Neuronal stem cell (in vitro differentiated cells): Measurements from ENCODE around the gene CLIC1. TPM values are rescaled to one million over a fixed set of nuclear protein-coding genes. Genes with fewer than 3 reads are reported as not detected.

Experiments
- DNase-seq: peaks from one replicate; pipeline ENCODE4 v3.0.0-alpha.2; 2013; ENCODE audit warnings: low spot score
- H2AFZ ChIP-seq: one replicate; pipeline ENCODE4 v1.6.1; 2013; ENCODE audit warnings: mild to moderate bottlenecking, low read length, inconsistent platforms
- H2AK5ac ChIP-seq: 2 replicates; pipeline ENCODE4 v1.6.1; 2013; ENCODE audit warnings: low read depth, mild to moderate bottlenecking, inconsistent platforms, low read length, moderate library complexity, mixed read lengths
- H2BK120ac ChIP-seq: 2 replicates; pipeline ENCODE4 v1.6.1; 2013; ENCODE audit warnings: low read depth, mild to moderate bottlenecking, inconsistent platforms, low read length, moderate library complexity, mixed read lengths
- H2BK12ac ChIP-seq: one replicate; pipeline ENCODE4 v1.6.1; 2013; ENCODE audit warnings: low read length, inconsistent platforms
- H2BK15ac ChIP-seq: 2 replicates; pipeline ENCODE4 v1.6.1; 2013; ENCODE audit warnings: mild to moderate bottlenecking, low read length, inconsistent platforms, mixed read lengths
- H2BK5ac ChIP-seq: one replicate; pipeline ENCODE4 v1.6.1; 2013; ENCODE audit warnings: inconsistent platforms, mild to moderate bottlenecking, low read length, moderate library complexity
- H3K14ac ChIP-seq: one replicate; pipeline ENCODE4 v1.6.1; 2013; ENCODE audit warnings: low read length, inconsistent platforms
- H3K18ac ChIP-seq: 2 replicates; pipeline ENCODE4 v1.6.1; 2013; ENCODE audit warnings: low read length, inconsistent platforms
- H3K23ac ChIP-seq: 2 replicates; pipeline ENCODE4 v1.6.1; 2013; ENCODE audit warnings: low read depth, mild to moderate bottlenecking, mixed read lengths, low read length, inconsistent platforms; ENCODE audit not compliant: poor library complexity
- H3K27ac ChIP-seq: replicated peaks from 3 replicates; pipeline ENCODE4 v1.5.1; 2013; ENCODE audit warnings: low read length, inconsistent platforms
- H3K27me3 ChIP-seq, 3 experiments: 2 replicates each; pipeline ENCODE4 v1.6.1; 2013; ENCODE audit warnings: low read length in 3 of 3, mild to moderate bottlenecking in 2 of 3, inconsistent platforms in 1 of 3, low read depth in 1 of 3, mixed read lengths in 1 of 3, moderate library complexity in 1 of 3; ENCODE audit not compliant: control insufficient read depth in 3 of 3, insufficient read depth in 3 of 3
- H3K36me3 ChIP-seq, 2 donors: replicated peaks in 1 of 2; 2 replicates each; pipeline ENCODE4 v1.6.1; 2013; ENCODE audit warnings: low read length in 2 of 2; ENCODE audit not compliant: control insufficient read depth in 2 of 2, insufficient read depth in 2 of 2
- H3K4ac ChIP-seq: 2 replicates; pipeline ENCODE4 v1.6.1; 2013; ENCODE audit warnings: inconsistent platforms, mild to moderate bottlenecking, low read length, moderate library complexity
- H3K4me1 ChIP-seq, 2 donors: 1 replicate in 1 of 2; 2 replicates in 1 of 2; pipeline ENCODE4 v1.6.1; 2013; ENCODE audit warnings: low read length in 2 of 2, low read depth in 1 of 2; ENCODE audit not compliant: control insufficient read depth in 2 of 2, insufficient read depth in 1 of 2
- H3K4me2 ChIP-seq: one replicate; pipeline ENCODE4 v1.6.1; 2013; ENCODE audit warnings: mild to moderate bottlenecking, low read length, inconsistent platforms; ENCODE audit not compliant: insufficient read depth, poor library complexity, severe bottlenecking
- H3K4me3 ChIP-seq, 2 donors: 2 replicates each; pipeline ENCODE4 v1.5.1; 2013; ENCODE audit warnings: low read length in 2 of 2, mild to moderate bottlenecking in 2 of 2, inconsistent platforms in 1 of 2, moderate library complexity in 1 of 2
- H3K79me1 ChIP-seq: one replicate; pipeline ENCODE4 v1.6.1; 2013; ENCODE audit warnings: low read depth, mild to moderate bottlenecking, inconsistent platforms, low read length, moderate library complexity
- H3K9ac ChIP-seq: one replicate; pipeline ENCODE4 v1.6.1; 2013; ENCODE audit warnings: mild to moderate bottlenecking, low read depth, low read length, inconsistent platforms; ENCODE audit not compliant: poor library complexity
- H3K9me3 ChIP-seq, 2 donors: replicated peaks in 1 of 2; 2 replicates each; pipeline versions ENCODE3 to v1.6.1; 2013; ENCODE audit warnings: low read length in 2 of 2, mild to moderate bottlenecking in 2 of 2, inconsistent platforms in 1 of 2, low read depth in 1 of 2, mixed read lengths in 1 of 2, moderate library complexity in 1 of 2; ENCODE audit not compliant: control insufficient read depth in 2 of 2, insufficient read depth in 1 of 2
- H4K8ac ChIP-seq: one replicate; pipeline ENCODE4 v1.6.1; 2013; ENCODE audit warnings: low read depth, mild to moderate bottlenecking, inconsistent platforms, low read length, moderate library complexity
- H4K91ac ChIP-seq: one replicate; pipeline ENCODE4 v1.6.1; 2013; ENCODE audit warnings: low read length, low read depth, mild to moderate bottlenecking, inconsistent platforms; ENCODE audit not compliant: poor library complexity
- WGBS, 2 donors: extraction: QIAGEN DNeasy Blood & Tissue Kit; methylation state at CpG; one replicate each; pipeline ENCODE4 v1.1.7; 2013; ENCODE audit warnings: missing lambda C conversion rate in 2 of 2, mixed read lengths in 1 of 2; ENCODE audit not compliant: insufficient read length in 2 of 2, insufficient replicate concordance in 1 of 2; ENCODE audit errors: extremely low coverage in 2 of 2; 5-methylcytosine and 5-hydroxymethylcytosine counted together
- polyA plus RNA-seq, 2 experiments: library from polyadenylated mRNA; stranded (reverse); fragments of 200-250 nt; gene quantifications; one replicate each; pipeline ENCODE4 v1.2.3, GENCODE V29; 2013

CLIC1 gene
- polyA plus RNA-seq (2013, experiment 1 of 2) = 220 TPM
- 216 TPM for polyA plus RNA-seq (2013, experiment 2 of 2)

DNA sequence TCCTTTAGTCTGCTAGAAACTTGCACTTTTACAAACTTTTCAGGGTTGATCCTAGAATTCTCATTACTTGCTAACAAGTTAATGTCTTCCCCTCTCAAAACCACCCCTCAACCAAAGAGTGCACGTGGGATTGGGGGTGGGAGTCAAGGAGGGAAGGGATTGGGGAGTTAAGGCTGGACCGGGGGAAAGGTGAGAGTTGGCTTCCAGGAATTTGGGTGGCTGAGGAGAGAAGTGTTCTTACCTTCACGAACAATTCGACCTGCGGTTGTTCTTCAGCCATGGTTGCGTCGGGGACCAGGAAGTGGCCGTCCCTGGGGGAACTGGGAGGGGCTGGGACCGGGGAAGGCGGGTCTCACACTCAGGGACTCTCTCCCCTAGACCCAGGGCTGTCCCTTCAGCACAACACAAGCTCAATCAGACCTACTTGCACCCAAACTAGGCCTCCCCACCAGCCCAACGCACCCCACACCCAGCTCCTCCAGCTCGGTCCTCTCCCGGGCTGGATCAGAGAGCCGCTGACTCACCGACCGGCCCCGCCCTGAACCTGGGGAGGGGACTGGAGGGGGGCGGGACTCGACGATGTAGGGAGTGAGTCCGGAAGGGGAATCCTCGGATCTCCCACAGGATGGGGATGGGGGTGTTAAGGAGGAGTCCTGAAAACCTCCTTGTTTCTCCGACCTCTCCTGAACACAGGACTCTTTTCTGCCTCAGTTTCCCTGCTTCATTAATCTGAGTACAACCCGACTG is at the start of gene CLIC1:
TSS of gene CLIC1 (minus strand) at position 510 of the 747 bp plus-strand sequence. CDS start at position 280, 230 bp downstream.
- Histone ChIP-seq H2BK120ac (peak within 1 kb of the TSS; percentile 98), H3K14ac (peak within 1 kb of the TSS; percentile 39), H3K27me3 (no peaks in the 10 kb centered on the region), H4K91ac (peak within 1 kb of the TSS; percentile 97), H2BK5ac (peak within 1 kb of the TSS; percentile 85), H3K9ac (peak within 1 kb of the TSS; percentile 87), H3K4me1 (peaks cover 30 to 36% of the 10 kb centered on the region in 2 donors), H3K18ac (peak within 1 kb of the TSS; percentile 95), H3K4ac (peak within 1 kb of the TSS; percentile 5), H3K36me3 (peaks cover 25 to 42% of the 10 kb centered on the region in 2 donors), H4K8ac (no peak within 1 kb of the TSS), H3K23ac (peak within 1 kb of the TSS; percentile 90), H3K79me1 (peaks cover 10% of the 10 kb centered on the region), H2AK5ac (peak within 1 kb of the TSS; percentile 90), H2AFZ (peak within 1 kb of the TSS; percentile 78), H3K4me3 (peak within 1 kb of the TSS; percentile 67 to 90), H3K9me3 (no peaks in the 10 kb centered on the region), H3K27ac (peak within 1 kb of the TSS; percentile 88), H2BK15ac (peak within 1 kb of the TSS; percentile 76), H3K4me2 (peak within 1 kb of the TSS; percentile 89), H2BK12ac (peak within 1 kb of the TSS; percentile 91)
- no CpG with 5 or more reads among the region's 24 CpGs for WGBS, 2 donors
- DNase-seq = peak; percentile 69

GRCh38 chr6:31785475-31785874 is 49.1 kb upstream of the CLIC1 start:
- H2BK120ac ChIP-seq = no peak overlapping the region
- H4K91ac ChIP-seq = no peak overlapping the region
- no peak overlapping the region for H2BK5ac ChIP-seq
- peak overlapping the region in 1 of 2 donors; percentile 49 for H3K4me3 ChIP-seq
- DNase-seq = no peak
- no peaks in the 10 kb centered on the region for H3K27me3 ChIP-seq
- H3K4me2 ChIP-seq = no peak overlapping the region
- no peak overlapping the region for H2BK12ac ChIP-seq
- H3K9ac ChIP-seq = no peak overlapping the region
- no peaks in the 10 kb centered on the region for H3K4me1 ChIP-seq
- no peak overlapping the region for H3K23ac ChIP-seq
- no peak overlapping the region for H2AK5ac ChIP-seq
- no peak overlapping the region for H3K18ac ChIP-seq
- H3K36me3 ChIP-seq = peaks cover 48 to 89% of the 10 kb centered on the region in 2 donors
- no peak overlapping the region for H3K4ac ChIP-seq
- H3K79me1 ChIP-seq = peaks cover 2% of the 10 kb centered on the region
- no peak overlapping the region for H2AFZ ChIP-seq
- no peak overlapping the region for H4K8ac ChIP-seq
- WGBS, 2 donors = no CpG with 5 or more reads among the region's 11 CpGs
- no peaks in the 10 kb centered on the region for H3K9me3 ChIP-seq
- no peak overlapping the region for H3K14ac ChIP-seq
- H3K27ac ChIP-seq = no peak overlapping the region
- H2BK15ac ChIP-seq = no peak overlapping the region

DNA sequence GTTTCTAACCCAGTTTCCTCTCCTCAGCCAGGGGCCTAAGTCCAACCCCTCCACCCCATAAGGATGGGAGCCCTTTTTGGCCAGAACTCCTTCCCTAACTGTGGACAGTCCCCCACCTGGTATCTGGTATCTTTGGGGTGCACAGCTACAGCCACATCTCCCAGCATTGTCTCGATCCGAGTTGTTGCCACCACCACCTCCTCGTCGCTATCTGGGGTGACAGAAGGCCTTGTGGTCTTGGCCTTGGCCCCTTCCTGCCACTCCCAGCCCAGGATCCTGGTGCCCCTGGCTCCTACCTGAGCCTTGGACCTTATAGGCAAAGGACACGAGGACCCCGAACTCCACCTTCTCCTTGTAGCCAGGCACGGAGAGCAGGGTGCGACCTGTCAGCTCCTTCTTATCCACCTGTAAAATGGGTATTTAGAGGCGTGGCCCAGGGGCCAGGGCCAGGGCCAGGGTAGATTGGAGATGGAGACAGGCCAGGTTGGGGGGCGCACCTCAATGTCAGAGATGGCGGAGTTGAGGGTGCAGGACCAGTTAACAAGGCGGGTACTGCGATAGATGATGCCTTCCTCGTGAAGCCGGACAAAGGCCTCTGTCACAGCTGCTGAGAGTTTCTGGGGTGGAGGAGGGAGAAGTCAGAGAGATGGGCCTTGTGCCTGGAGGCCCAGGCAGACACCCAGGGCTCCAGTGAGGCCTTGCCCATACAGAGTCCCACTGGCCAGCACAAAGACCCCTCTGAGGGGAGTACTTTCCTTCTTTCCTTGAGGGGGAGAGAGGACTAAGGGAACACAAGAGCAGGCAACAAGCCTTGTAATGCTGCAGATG is 48.0 kb upstream of the CLIC1 start:
- H4K91ac ChIP-seq = no peak overlapping the region
- no peak overlapping the region for H2AK5ac ChIP-seq
- no peaks in the 10 kb centered on the region for H3K9me3 ChIP-seq
- H2BK15ac ChIP-seq = no peak overlapping the region
- H3K9ac ChIP-seq = no peak overlapping the region
- H4K8ac ChIP-seq = no peak overlapping the region
- no peak overlapping the region for H3K14ac ChIP-seq
- DNase-seq = no peak
- no peak overlapping the region for H2BK120ac ChIP-seq
- H3K27ac ChIP-seq = no peak overlapping the region
- H2BK5ac ChIP-seq = no peak overlapping the region
- H3K23ac ChIP-seq = peak overlapping the region; percentile 25
- no peaks in the 10 kb centered on the region for H3K27me3 ChIP-seq
- peaks cover 2% of the 10 kb centered on the region for H3K79me1 ChIP-seq
- no peaks in the 10 kb centered on the region for H3K4me1 ChIP-seq
- H3K36me3 ChIP-seq = peaks cover 51 to 90% of the 10 kb centered on the region in 2 donors
- no CpG with 5 or more reads among the region's 15 CpGs for WGBS, 2 donors
- H2AFZ ChIP-seq = no peak overlapping the region
- H3K4ac ChIP-seq = no peak overlapping the region
- no peak overlapping the region for H2BK12ac ChIP-seq
- H3K4me3 ChIP-seq = no peak overlapping the region
- H3K4me2 ChIP-seq = no peak overlapping the region
- H3K18ac ChIP-seq = no peak overlapping the region
